Adipose tissue (tissue), 3 donors: ENCODE measurements around the gene STXBP6. TPM values are rescaled to one million over a fixed set of nuclear protein-coding genes. Genes with fewer than 3 reads are reported as not detected.

Source experiments
- H3K27ac ChIP-seq: one replicate; pipeline ENCODE4 v1.5.1; 2013; ENCODE audit warnings: low read depth, low read length
- WGBS, 3 donors: extraction: QIAGEN DNeasy Blood & Tissue Kit; methylation state at CpG; one replicate each; pipeline ENCODE4 v1.1.7; 2013; 5-methylcytosine and 5-hydroxymethylcytosine counted together
- polyA plus RNA-seq, 3 donors: library from polyadenylated mRNA; stranded (reverse); fragments of 200-250 nt; gene quantifications; one replicate each; pipeline ENCODE4 v1.2.3, GENCODE V29; 2013
- donor health status: healthy with polysubstance abuse.
- donor health status: Bipolar disorder and iron deficiency.
- donor health status: healthy.

The STXBP6 gene
- polyA plus RNA-seq, 3 donors, result 3.3 to 31.2 (median 11.4) TPM

DNA sequence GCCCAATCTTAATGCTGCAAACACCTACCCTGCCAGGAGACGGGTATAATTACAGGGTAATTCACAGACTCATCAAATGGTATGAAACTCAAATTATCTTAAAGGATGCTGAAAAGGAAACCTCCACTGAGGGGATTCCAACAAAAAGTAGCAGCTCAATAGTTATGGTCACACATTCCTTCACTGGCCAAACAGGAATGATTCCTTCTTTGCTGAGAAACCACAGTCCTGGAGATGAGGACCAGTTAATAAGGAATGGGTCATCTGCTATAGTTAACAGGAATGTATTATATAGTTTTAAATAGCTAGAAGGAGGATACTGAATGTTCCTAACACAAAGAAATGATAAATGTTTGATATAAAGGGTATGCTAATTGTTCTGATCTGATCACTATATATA lies 136.9 kb downstream of the STXBP6 start:
- 90 to 98% (median 94%) methylated on average over 1 of the region's 1 CpG for WGBS, 3 donors
- no peak overlapping the region for H3K27ac ChIP-seq

DNA sequence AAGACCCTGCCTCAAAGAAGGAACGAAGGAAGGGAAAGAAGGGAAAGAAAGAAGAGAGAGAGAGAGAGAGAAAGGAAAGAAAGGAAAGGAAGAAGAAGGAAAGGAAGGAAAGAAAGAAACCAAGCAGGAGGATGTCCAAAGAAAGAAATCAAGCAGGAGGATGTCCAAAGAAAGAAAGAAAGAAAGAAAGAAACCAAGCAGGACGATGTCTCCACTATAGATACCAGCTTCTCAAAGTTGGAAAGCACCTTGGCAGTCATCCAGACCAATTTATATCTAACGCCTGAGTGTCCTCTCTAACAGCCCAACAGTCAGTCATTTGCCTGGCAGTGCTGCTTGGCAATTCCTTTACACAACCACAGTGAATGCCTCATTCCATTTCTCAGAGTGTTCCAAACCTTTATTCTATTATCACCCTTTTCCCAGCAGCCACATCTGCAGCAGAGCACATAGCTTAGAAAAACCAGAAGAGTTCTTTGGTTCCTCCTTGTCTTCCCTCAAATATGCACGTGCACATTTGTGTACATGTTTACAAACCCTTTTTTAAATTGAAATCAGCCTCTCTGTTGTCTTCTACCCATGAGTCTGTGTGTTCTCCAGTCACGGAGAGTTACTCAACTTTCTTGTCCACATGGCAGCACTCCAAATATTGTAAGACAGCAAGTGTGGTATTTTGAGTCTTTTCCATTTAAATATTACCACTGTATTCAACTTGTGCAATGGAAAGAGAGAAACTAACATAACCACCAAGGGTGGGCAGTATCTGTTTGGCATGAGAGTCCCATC lies 138.4 kb downstream of the STXBP6 start:
- no peak overlapping the region for H3K27ac ChIP-seq
- 30 to 38% (median 35%) methylated on average over 5 of the region's 5 CpGs for WGBS, 3 donors

- WGBS, 3 donors, result 83 to 95% (median 93%) methylated on average over 3 of the region's 3 CpGs
- no peak overlapping the region for H3K27ac ChIP-seq
Measured at GRCh38 chr14:24910408-24910986, 139.4 kb downstream of the STXBP6 start.

DNA sequence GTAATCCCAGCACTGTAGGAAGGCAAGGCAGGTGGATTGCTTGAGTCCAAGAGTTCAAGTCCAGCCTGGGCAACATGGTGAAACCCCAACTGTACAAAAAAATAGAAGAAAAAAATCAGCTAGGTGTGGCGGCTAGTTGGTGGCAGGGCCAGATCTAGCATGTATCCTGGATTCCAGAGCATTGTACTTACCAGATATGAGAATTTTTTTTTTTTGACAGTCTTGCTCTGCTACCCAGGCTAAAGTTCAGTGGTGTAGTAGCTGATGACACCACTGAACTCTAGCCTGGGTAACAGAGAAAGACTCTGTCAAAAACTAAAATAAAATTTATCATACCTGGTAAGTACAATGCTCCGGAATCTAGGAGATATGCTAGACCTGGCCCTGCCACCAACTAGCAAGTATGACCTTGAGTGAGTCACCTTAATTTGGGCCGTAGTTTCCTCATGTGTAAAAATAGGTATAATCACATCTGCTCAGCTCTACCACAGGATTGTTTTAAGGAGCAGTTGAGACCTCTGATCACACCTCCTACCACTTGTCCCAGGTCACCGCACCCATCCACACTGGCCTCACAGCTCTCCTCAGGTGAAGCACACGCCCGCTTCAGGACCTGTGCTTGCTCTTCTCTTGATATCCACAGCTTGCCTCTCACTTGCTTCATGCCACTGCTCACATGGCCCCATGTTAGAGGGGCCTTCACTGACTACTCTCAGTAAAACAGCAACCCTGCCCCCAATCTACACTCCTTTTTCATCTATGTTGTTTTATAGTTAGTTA lies 140.2 kb downstream of the STXBP6 start:
- WGBS, 3 donors, result 73 to 98% (median 96%) methylated on average over 6 of the region's 6 CpGs
- H3K27ac ChIP-seq, result no peak overlapping the region

DNA sequence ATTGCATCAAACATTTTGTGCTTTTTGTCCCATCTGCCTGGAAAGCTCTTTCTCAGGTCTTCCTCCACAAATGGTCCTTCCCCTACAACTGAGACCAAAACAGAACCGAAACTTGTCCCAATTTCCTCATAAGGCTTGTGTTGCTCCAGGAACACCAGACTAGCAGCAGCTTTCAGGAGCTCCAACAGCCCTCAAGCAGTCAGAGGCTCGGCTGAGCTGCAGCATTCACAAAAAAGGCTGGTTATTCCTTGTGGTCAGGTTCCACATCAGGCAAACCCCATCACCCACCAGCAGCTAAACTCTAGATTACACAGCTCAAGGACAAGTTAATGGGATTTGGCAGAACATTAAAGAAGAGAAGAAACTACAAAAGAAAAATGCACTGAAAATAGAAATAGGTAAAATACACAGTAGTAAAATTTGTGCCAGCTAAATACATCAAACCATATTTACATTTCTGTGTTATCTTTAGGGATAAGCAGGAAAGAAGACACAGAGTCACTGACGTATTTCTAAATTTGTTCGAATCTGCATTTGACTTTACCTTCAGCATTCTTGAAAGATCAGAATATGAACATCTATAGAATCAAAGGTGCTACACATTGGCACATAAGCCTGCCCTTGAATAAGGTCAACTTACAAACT lies 141.2 kb downstream of the STXBP6 start:
- H3K27ac ChIP-seq, result no peak overlapping the region
- 42 to 91% (median 86%) methylated on average over 4 of the region's 4 CpGs for WGBS, 3 donors

GRCh38 chr14:24904533-24904932 lies 145.4 kb downstream of the STXBP6 start:
- H3K27ac ChIP-seq, result no peak overlapping the region
- WGBS, 3 donors, result 89 to 98% (median 95%) methylated on average over 2 of the region's 2 CpGs

DNA sequence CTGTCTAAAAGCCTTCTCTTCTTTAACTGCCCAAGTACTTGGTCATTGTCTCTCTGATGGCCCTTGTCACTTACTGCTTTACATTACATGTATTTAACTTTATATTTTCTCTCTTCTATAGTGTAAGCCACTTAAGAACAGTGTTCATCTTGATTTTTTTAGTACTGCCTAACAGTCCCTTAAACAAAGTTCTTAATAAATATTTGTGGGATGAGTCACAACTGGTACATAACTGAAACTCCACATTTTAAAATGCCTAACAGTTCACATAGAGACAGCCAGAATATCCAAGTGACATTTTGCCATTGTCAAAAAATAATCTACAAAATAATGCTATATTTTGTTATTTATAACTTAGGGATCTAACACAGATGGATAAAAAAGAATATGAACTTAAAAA lies 146.6 kb downstream of the STXBP6 start:
- H3K27ac ChIP-seq, result no peak overlapping the region

GRCh38 chr14:24900269-24901100 lies 149.5 kb downstream of the STXBP6 start:
- 43 to 58% (median 55%) methylated on average over 6 of the region's 6 CpGs for WGBS, 3 donors
- no peak overlapping the region for H3K27ac ChIP-seq

GRCh38 chr14:24897793-24898192 lies 152.2 kb downstream of the STXBP6 start:
- 67 to 93% (median 78%) methylated on average over 3 of the region's 3 CpGs for WGBS, 3 donors
- no peak overlapping the region for H3K27ac ChIP-seq

DNA sequence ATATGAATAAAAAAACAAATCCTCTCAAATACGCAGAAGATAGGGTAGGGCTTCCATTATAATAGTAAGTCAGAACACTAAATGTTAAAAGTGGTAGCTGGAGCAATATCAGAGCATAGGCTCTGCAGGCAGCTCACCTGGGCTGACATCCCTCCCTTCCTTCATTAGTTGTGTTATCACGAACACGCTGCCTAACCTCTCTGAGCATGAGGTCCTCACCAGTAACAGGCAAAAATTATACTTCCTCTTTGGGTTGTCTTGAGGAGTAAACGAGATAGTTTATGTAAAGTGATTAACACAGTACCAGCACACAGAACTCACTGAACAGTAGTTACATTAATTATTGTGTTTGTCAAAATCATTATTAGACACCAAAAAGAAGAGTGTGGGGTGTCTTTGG lies 154.3 kb downstream of the STXBP6 start:
- WGBS, 3 donors, result 42 to 51% (median 42%) methylated on average over 4 of the region's 4 CpGs
- H3K27ac ChIP-seq, result no peak overlapping the region

GRCh38 chr14:24895243-24895583 lies 154.7 kb downstream of the STXBP6 start:
- no peak overlapping the region for H3K27ac ChIP-seq
- WGBS, 3 donors, result 30 to 68% (median 55%) methylated on average over 4 of the region's 4 CpGs

DNA sequence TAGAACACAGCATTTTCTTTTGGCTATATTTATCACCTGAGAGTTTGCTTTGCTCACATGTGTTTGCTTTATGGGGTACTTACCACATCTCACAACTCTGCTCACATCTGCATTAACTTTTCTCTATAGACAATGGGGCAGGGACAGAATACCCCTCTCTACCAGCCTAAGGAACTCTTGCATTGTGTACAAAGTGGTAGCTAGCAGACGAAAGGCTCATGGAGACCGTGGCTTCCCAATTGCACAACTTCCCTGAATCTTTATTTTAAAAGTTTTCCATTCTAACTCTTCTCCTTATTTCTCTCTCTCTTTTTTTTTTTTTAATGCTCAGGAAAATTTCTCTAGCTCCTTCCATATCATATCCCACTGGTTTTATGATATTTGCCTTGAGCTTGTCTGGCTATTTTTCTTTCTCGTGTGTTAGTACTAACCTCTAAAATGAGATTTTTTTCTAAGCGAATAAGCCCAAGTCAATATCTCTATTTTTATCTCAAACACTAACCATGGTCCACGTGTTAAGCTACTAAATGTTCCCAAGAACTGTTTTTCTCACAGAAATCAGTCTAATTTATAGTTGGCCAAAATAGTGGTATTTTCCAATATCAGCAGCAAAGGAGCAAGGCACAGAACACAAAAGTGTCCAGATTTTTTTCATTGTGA lies 155.2 kb downstream of the STXBP6 start:
- 27 to 59% (median 59%) methylated on average over 5 of the region's 5 CpGs for WGBS, 3 donors
- H3K27ac ChIP-seq, result no peak overlapping the region

GRCh38 chr14:24892497-24893051 lies 157.4 kb downstream of the STXBP6 start:
- WGBS, 3 donors, result 71 to 82% (median 76%) methylated on average over 6 of the region's 6 CpGs
- no peak overlapping the region for H3K27ac ChIP-seq

DNA sequence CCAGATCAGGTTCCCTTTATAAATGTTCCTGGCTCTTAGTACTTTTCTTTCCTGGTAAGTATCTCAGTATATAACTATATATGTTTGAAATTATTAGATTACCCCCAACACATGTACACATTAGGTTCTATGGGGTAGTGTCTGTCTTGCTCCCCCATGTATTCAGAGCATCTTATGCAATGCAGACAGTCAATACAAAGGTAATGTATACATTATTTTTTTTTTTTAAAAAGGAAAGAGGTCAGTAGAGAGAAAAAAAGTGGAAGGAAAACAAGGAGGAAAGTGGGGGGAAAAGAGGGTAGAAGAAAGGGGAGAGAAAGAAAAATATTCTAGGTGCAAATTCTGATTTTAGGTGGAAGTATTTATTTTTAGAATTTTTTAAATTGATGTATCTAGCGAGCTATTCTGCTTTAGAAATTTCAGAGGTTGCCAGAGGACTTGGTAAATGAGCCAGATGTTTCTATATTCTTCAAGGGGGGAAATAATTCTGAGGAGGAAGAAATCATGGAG lies 157.9 kb downstream of the STXBP6 start:
- H3K27ac ChIP-seq, result no peak overlapping the region
- WGBS, 3 donors, result 83 to 96% (median 86%) methylated on average over 1 of the region's 1 CpG

- no peak overlapping the region for H3K27ac ChIP-seq
Measured at GRCh38 chr14:24890716-24891115, 159.2 kb downstream of the STXBP6 start.

DNA sequence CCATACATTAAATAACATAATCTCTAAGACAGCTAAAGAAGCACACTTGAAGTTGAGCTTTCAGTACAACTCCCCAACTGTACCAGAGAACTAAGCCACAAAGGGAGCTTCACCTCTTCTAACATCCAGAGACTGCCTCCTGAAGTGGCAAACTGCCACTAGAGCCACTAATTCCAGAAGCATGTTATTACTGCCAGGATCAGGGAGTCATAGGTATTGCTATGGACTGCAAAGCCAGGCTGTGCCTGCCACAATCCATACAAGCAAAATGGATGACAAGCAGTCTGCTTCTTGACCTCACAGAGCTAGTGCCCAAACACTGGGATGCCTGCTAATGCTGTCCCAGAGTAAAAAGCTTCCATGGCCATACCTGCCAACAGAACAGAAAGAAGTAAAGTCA lies 160.1 kb downstream of the STXBP6 start:
- H3K27ac ChIP-seq, result no peak overlapping the region

DNA sequence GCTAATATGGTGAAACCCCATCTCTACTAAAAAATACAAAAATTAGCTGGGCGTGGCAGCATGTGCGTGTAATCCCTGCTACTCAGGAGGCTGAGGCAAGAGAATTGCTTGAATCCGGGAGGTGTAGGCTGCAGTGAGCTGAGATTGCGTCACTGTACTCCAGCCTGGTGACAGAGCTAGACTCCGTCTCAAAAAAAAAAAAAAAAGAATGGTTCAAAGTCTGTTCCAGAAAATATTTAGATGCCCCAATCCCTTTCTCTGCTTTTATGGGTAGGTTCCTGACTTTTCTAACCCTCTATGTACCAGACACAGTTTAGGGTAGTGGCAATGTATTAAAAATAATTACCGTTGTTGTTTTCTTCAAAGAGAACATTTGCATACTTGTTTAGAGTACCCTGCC lies 161.4 kb downstream of the STXBP6 start:
- H3K27ac ChIP-seq, result no peak overlapping the region
- 71 to 87% (median 78%) methylated on average over 6 of the region's 6 CpGs for WGBS, 3 donors
